ENCODE measurements around the gene UNK. TPM values are rescaled to one million over a fixed set of nuclear protein-coding genes. Genes with fewer than 3 reads are reported as not detected.

UNK gene
- total and polyA plus RNA-seq, 2 of the 13 experiments (the other 11 are each of a cell fraction or from before 2014, with no cell fraction given): 31.6 to 33.0 TPM

GRCh38 chr17:75844530-75845057 lies 60.0 kb downstream of the UNK start (continued):
- TF ChIP-seq ZNF407 (CRISPR knock-in tag; IDR thresholded peaks at IDR 0.05; ENCODE audit: not compliant biosample characterization) (no peak), TRIM22 (IDR thresholded peaks at IDR 0.05) (no peak), ZNF317 (CRISPR knock-in tag; IDR thresholded peaks at IDR 0.05) (no peak; the same call in 1 of the 2 replicates), TFAP4 (IDR thresholded peaks at IDR 0.05; ENCODE audit: borderline replicate concordance, low read depth) (peak; percentile 43; the same call in 1 of the 2 replicates), EEA1 (CRISPR knock-in tag; IDR thresholded peaks at IDR 0.05; ENCODE audit: borderline replicate concordance) (no peak), JARID2 (CRISPR knock-in tag; IDR thresholded peaks at IDR 0.05; ENCODE audit: insufficient replicate concordance) (no peak), ASH2L (IDR thresholded peaks at IDR 0.05; ENCODE audit: insufficient read length, low read depth, low read length) (no peak), ZNF83 (CRISPR knock-in tag; IDR thresholded peaks at IDR 0.05; ENCODE audit: borderline replicate concordance) (no peak), ZNF691 (CRISPR knock-in tag; IDR thresholded peaks at IDR 0.05; ENCODE audit: borderline replicate concordance, low read depth) (no peak), DDIT3 (CRISPR knock-in tag; IDR thresholded peaks at IDR 0.05) (no peak), RXRA (CRISPR knock-in tag; IDR thresholded peaks at IDR 0.05) (no peak), RBM39 (IDR thresholded peaks at IDR 0.05; ENCODE audit: low read depth, low read length, poor library complexity, severe bottlenecking) (no peak), ZFP36 (IDR thresholded peaks at IDR 0.05; ENCODE audit: borderline replicate concordance, low read depth, low read length, partially characterized antibody) (no peak), THAP7 (CRISPR knock-in tag; IDR thresholded peaks at IDR 0.05) (no peak)

Measured in HepG2 (cell line).